ENCODE results near the gene MIS18A.
A peak's percentile ranks its signal among the peaks of the same experiment; 100 is the strongest.
"Not testable (repeated sequence)": the region's sequence is repeated elsewhere in the genome, so short reads cannot be mapped to it uniquely, and the experiment has no call there.

The MIS18A gene

DNA sequence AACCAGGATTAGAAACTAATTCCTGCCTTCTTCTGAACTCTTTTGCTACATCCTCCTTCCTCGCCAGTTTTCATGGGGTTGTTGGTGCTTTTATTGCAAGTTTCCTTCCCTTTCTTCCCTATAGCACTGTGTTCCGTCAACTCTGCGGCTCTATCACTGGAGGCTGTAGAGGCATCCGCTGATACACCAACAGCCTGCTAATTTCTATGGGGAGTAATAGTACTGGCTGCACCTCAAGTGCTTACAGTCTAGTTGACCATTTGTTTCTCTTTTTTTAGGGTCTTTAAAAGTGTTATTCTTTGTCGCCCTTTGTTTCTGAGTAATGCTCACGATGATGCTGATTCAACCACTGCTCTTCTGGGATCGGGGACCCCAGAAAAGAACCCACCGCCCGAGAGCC is 746 bp downstream of the MIS18A start:
- H3K4me3 ChIP-seq (ENCODE audit: low read length), result peak overlapping the region; percentile 94
- no peak for DNase-seq (ENCODE audit: low read depth)
- TF ChIP-seq, protein P1, sequence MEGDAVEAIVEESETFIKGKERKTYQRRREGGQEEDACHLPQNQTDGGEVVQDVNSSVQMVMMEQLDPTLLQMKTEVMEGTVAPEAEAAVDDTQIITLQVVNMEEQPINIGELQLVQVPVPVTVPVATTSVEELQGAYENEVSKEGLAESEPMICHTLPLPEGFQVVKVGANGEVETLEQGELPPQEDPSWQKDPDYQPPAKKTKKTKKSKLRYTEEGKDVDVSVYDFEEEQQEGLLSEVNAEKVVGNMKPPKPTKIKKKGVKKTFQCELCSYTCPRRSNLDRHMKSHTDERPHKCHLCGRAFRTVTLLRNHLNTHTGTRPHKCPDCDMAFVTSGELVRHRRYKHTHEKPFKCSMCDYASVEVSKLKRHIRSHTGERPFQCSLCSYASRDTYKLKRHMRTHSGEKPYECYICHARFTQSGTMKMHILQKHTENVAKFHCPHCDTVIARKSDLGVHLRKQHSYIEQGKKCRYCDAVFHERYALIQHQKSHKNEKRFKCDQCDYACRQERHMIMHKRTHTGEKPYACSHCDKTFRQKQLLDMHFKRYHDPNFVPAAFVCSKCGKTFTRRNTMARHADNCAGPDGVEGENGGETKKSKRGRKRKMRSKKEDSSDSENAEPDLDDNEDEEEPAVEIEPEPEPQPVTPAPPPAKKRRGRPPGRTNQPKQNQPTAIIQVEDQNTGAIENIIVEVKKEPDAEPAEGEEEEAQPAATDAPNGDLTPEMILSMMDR (conservative IDR thresholded peaks at IDR 0.05; ENCODE audit: low read length), result no peak

DNA sequence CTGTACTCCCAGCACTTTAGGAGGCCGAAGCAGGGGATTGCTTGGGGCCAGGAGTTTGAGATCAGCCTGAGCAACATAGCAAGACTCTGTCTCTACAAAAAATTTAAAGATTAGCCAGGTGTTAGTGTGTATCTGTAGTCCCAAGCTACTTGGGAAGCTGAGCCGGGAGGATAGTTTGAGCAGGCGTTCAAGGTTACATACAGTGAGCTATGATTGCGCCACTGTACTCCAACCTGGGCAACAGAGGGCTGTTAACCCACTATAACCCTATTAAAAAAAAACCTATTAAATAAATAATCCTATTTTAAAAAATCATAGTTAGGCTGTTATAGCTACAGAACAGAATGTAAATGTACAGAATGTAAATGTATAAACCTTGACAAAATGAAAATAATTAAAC is 2.2 kb downstream of the MIS18A start:
- no peak for DNase-seq (ENCODE audit: low read depth)
- TF ChIP-seq, protein P1 (conservative IDR thresholded peaks at IDR 0.05; ENCODE audit: low read length), result no peak
- H3K4me3 ChIP-seq (ENCODE audit: low read length), result no peak overlapping the region

DNA sequence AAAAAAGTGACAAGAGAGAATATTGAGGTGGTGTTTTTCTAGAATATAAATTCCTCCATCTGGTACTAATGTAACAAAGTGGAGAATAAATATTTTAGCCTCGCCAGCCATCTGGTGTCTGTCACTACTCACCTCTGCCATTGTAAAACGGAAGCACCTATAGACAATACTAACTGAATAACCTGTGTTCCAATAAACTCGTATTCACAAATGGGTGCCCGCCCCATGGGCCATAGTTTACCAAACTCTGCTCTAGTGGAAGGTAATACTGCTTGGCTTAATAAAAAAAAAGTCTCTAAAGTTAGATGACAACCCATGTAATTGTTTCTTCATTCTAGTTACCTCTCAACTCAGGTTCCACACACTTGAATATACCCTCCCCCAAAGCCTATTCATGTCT is 8.1 kb downstream of the MIS18A start:
- no peak overlapping the region for H3K4me3 ChIP-seq (ENCODE audit: low read length)
- no peak for DNase-seq (ENCODE audit: low read depth)
- TF ChIP-seq, protein P1 (conservative IDR thresholded peaks at IDR 0.05; ENCODE audit: low read length), result no peak

DNA sequence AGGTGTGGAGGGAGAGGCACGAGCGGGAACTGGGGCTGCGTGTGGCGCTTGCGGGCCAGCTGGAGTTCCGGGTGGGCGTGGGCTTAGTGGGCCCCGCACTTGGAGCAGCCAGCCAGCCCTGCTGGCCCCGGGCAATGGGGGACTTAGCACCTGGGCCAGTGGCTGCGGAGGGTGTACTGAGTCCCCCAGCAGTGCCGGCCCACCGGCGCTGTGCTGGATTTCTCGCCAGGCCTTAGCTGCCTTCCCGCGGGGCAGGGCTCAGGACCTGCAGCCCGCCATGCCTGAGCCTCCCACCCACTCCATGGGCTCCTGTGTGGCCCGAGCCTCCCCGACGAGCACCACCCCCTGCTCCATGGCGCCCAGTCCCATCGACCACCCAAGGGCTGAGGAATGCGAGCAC is 13.5 kb downstream of the MIS18A start:
- H3K4me3 ChIP-seq (ENCODE audit: low read length); DNase-seq (ENCODE audit: low read depth): not testable (repeated sequence)

GRCh38 chr21:32261929-32262328 is 16.9 kb downstream of the MIS18A start:
- no peak overlapping the region for H3K4me3 ChIP-seq (ENCODE audit: low read length)
- no peak for DNase-seq (ENCODE audit: low read depth)
- TF ChIP-seq, protein P1 (conservative IDR thresholded peaks at IDR 0.05; ENCODE audit: low read length), result no peak

DNA sequence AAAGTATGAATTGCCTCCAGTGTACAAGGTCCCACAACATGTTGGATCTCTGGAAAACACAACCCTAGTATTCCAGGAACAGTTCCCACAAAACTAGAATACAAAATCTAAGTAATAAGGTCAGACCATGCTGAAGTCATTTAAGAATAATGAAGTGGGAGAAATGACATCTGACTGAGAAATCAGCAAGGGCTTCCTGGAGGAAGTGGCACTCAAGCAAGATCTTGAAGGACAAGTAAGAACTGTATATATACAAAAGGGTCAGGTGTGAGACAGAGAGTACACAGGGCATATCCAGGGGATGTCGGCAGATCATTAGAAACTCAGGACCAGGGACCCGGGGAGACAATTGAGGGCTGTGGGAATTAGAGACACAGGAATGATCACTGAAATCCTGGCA is 18.7 kb downstream of the MIS18A start:
- no peak for DNase-seq (ENCODE audit: low read depth)
- TF ChIP-seq, protein P1 (conservative IDR thresholded peaks at IDR 0.05; ENCODE audit: low read length), result no peak
- no peak overlapping the region for H3K4me3 ChIP-seq (ENCODE audit: low read length)

- DNase-seq (ENCODE audit: low read depth); H3K4me3 ChIP-seq (ENCODE audit: low read length): not testable (repeated sequence)
Observed at GRCh38 chr21:32258786-32259048, 20.1 kb downstream of the MIS18A start.

DNA sequence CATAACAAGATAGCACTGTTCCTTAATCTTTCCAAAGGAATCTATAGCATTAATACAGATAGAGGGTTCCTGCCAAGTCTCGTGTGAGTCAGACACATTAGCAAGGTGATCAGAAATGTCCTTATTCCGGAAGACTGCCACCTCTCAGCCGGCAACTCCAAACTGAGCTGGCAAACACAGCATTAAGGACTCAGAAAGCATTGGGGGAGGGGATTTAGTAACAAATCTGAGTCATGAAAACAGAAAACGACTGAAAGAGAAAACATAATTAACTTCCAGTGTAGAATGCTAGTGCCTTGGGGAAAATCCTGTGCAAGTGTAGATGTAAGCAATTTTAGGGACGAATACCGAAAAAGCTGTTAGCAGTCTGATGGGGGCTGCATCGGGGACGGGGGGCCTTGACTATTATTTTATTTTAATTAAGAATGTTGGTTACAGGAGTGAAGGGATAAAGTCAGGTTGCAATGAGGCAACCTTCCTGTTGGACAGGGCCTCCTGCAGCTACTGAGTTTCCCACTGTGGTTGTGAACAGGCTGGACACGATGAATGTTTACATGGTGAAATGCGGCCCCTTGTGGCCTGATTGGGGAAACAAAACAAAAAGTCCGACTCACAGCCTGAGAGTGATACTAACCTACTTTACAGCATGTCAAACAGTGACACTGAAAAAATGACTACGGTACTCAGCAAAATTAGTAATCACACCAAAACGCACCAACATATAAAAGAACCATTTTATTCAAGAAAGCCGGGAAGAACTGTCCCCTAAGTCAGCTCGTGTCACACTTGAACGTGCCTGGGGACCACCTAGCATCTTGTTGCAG is 20.7 kb downstream of the MIS18A start:
- DNase-seq (ENCODE audit: low read depth), result peak; percentile 84
- H3K4me3 ChIP-seq (ENCODE audit: low read length), result no peak overlapping the region
- TF ChIP-seq, protein P1 (conservative IDR thresholded peaks at IDR 0.05; ENCODE audit: low read length), result peak; percentile 87

Measured in AG10803 (cell line).